Chondrocyte (in vitro differentiated cells): ENCODE data around the gene CARS2. TPM values are rescaled to one million over a fixed set of nuclear protein-coding genes. Genes with fewer than 3 reads are reported as not detected.

Experiments
- DNase-seq: peaks from one replicate; pipeline ENCODE4 v3.0.0; 2021; ENCODE audit warnings: mixed read lengths, low spot score
- H3K27ac Mint-ChIP-seq: one replicate; pipeline ENCODE4 v1.8.0; 2021; ENCODE audit warnings: mild to moderate bottlenecking, moderate library complexity, mixed read lengths; ENCODE audit not compliant: unreplicated experiment
- H3K27me3 Mint-ChIP-seq: 2 replicates; pipeline ENCODE4 v1.8.0; 2021; ENCODE audit warnings: low read depth, mixed read lengths
- H3K36me3 Mint-ChIP-seq: 2 replicates; pipeline ENCODE4 v1.8.0; 2021; ENCODE audit warnings: low read depth, mixed read lengths
- H3K4me1 Mint-ChIP-seq: 2 replicates; pipeline ENCODE4 v1.8.0; 2021; ENCODE audit warnings: low read depth, mild to moderate bottlenecking, mixed read lengths
- H3K4me3 Mint-ChIP-seq: one replicate; pipeline ENCODE4 v1.8.0; 2021; ENCODE audit warnings: mild to moderate bottlenecking, moderate library complexity, mixed read lengths; ENCODE audit not compliant: unreplicated experiment
- H3K9me3 Mint-ChIP-seq: 2 replicates; pipeline ENCODE4 v1.8.0; 2021; ENCODE audit warnings: low read depth, mixed read lengths
- total RNA-seq: library from RNA; stranded (reverse); gene quantifications from 3 replicates; pipeline ENCODE4 v1.2.1, GENCODE V29; 2021
- TF ChIP-seq, protein P1 (sequence below): fragments of 200-600 bp; sonication (generic); IDR thresholded peaks from 2 replicates; pipeline ENCODE4 v1.5.0; 2021; ENCODE audit warnings: antibody characterized with exemption, mild to moderate bottlenecking, moderate library complexity

The CARS2 gene
- total RNA-seq, 1 donor from 2014 or later: 60.2 TPM

DNA sequence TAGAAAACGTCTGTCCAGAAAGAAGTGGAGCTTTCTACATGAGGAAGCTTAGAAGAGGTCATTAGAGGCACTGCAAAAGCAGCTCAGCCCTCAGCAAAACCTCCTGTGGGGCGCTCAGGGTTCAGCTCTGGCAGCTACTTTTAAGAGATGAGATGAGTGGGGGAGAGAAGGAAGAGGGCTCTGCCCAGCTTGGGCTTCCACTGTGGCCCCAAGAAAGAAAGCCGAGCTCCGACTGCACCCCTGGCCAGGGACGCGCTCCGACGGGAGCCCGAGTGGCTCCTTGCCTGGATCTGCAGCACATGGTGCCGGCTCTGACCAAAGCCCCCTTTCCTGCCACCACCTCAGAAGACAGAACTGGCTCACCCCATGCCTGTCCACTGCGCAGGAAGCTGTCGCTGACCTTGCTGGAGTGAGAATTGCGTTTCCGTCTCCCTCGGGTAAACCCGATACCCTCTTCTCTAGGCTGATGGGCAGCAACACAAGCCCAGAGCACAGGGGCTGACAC lies 54.1 kb downstream of the CARS2 start:
- H3K4me3 Mint-ChIP-seq: no peak overlapping the region
- no peaks in the 10 kb centered on the region for H3K27me3 Mint-ChIP-seq
- H3K9me3 Mint-ChIP-seq: no peaks in the 10 kb centered on the region
- DNase-seq: no peak
- H3K36me3 Mint-ChIP-seq: peaks cover 11% of the 10 kb centered on the region
- peak overlapping the region; percentile 2 for H3K27ac Mint-ChIP-seq
- H3K4me1 Mint-ChIP-seq: no peaks in the 10 kb centered on the region
- TF ChIP-seq, protein P1, sequence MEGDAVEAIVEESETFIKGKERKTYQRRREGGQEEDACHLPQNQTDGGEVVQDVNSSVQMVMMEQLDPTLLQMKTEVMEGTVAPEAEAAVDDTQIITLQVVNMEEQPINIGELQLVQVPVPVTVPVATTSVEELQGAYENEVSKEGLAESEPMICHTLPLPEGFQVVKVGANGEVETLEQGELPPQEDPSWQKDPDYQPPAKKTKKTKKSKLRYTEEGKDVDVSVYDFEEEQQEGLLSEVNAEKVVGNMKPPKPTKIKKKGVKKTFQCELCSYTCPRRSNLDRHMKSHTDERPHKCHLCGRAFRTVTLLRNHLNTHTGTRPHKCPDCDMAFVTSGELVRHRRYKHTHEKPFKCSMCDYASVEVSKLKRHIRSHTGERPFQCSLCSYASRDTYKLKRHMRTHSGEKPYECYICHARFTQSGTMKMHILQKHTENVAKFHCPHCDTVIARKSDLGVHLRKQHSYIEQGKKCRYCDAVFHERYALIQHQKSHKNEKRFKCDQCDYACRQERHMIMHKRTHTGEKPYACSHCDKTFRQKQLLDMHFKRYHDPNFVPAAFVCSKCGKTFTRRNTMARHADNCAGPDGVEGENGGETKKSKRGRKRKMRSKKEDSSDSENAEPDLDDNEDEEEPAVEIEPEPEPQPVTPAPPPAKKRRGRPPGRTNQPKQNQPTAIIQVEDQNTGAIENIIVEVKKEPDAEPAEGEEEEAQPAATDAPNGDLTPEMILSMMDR: no peak

DNA sequence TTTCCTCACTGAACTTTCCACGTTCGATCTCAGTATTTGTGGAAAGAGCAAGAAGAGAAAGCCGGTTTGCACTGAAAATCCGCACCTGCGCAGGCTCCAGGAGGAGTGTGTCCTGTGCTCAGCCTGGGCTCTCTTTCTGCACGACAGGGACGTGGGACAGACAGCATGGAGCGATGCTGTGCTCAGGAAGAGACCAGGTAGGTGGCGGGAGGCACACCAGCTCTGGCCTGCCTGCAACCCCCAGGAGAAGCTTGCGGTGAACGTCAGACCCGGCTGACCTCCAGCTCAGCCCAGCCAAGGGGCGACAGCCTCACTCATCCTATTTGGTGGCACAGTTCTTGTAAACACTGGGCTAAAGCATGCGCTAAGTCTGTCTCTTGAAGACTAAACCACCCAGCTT lies 54.6 kb downstream of the CARS2 start:
- no peaks in the 10 kb centered on the region for H3K4me1 Mint-ChIP-seq
- peaks cover 10% of the 10 kb centered on the region for H3K36me3 Mint-ChIP-seq
- no peaks in the 10 kb centered on the region for H3K9me3 Mint-ChIP-seq
- TF ChIP-seq, protein P1: no peak
- DNase-seq: no peak
- no peak overlapping the region for H3K27ac Mint-ChIP-seq
- H3K27me3 Mint-ChIP-seq: no peaks in the 10 kb centered on the region
- H3K4me3 Mint-ChIP-seq: no peak overlapping the region

DNA sequence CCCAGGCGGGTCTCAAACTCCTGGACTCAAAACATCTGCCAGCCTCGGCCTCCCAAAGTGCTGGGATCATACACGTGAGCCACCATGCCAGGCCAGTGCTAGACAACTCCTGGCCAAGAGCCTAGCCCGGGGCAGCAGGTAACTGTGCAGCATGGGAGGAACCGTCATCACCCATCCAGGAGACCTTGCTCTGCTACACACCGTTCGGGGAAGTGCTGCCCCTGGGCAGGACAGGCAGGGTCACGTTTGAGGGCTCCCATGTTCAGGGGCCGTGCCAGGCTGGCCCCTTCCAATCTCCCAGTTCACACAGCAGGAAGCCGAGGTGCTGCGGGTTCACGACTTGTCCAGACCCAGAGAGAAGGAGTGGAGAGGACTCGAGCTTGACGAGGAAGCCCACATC lies 55.5 kb downstream of the CARS2 start:
- TF ChIP-seq, protein P1: no peak
- Mint-ChIP-seq H3K27me3 (no peaks in the 10 kb centered on the region), H3K4me3 (no peak overlapping the region), H3K9me3 (no peaks in the 10 kb centered on the region), H3K36me3 (peaks cover 5% of the 10 kb centered on the region), H3K27ac (no peak overlapping the region), H3K4me1 (no peaks in the 10 kb centered on the region)
- no peak for DNase-seq

DNA sequence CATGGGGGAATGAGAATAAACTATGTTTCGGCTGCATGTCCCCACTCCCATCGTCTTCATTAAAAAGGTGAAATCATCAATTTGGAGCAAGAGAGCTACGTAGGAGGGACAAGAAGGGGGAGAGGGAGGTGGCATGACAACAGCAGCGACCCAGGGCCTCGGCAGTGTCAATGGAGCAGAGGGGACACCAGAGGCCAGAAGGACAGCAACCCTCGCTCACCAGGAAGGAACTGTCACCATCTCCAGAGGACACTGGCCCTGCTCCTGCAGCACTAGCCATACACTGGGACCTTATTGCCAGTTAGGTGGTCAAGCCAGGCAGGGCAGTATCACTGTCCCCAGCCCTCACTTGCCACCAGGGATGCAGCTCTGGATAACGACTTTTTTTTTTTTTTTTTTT lies 56.4 kb downstream of the CARS2 start:
- no peaks in the 10 kb centered on the region for H3K9me3 Mint-ChIP-seq
- H3K4me3 Mint-ChIP-seq: no peak overlapping the region

DNA sequence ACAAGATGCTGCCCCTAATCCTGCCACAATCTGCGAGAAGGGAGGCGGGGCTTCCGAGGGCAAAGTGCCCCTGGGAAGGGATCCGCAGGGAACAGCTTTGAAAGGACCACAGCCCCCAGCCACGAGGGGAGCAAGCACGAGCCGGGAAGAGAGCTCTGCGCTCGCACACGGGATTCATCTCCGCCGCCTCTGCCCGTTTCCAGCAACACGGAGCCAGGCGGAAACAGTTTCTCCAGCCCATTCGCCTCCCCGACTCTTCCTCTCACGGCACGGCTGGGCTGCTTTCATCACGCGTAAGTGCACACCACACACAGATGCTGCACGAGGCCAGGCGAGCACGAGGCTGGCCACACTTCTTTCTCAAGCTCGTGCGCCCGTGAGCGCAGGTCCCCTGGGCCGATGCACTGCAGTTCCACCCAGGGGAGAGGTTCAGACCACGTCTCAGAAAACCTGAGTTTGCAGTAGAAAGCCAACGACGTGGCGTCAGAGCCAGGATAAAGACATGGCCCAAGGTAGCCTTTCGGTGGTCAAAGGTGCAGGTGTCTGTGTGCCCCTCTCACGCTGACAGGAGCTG lies 57.0 kb downstream of the CARS2 start:
- TF ChIP-seq, protein P1: no peak
- no peak overlapping the region for H3K27ac Mint-ChIP-seq
- peaks cover 3% of the 10 kb centered on the region for H3K4me1 Mint-ChIP-seq
- H3K9me3 Mint-ChIP-seq: no peaks in the 10 kb centered on the region
- H3K27me3 Mint-ChIP-seq: no peaks in the 10 kb centered on the region
- H3K4me3 Mint-ChIP-seq: no peak overlapping the region
- H3K36me3 Mint-ChIP-seq: peaks cover 5% of the 10 kb centered on the region
- DNase-seq: no peak

More for the DNA sequence above, 56.4 kb downstream of the CARS2 start:
- Mint-ChIP-seq H3K36me3 (peaks cover 5% of the 10 kb centered on the region), H3K27me3 (no peaks in the 10 kb centered on the region), H3K27ac (no peak overlapping the region), H3K4me1 (peaks cover 2% of the 10 kb centered on the region)
- TF ChIP-seq, protein P1: no peak
- DNase-seq: no peak
